ENCODE results near the gene RAX.

Gene RAX

GRCh38 chr18:59272891-59273758, at the start of gene RAX:
RAX (minus strand) TSS chr18:59273454; CDS start chr18:59273206, 248 bp downstream.
- DNase-seq (ENCODE audit: low read depth in 2 of 2) = no peak

DNA sequence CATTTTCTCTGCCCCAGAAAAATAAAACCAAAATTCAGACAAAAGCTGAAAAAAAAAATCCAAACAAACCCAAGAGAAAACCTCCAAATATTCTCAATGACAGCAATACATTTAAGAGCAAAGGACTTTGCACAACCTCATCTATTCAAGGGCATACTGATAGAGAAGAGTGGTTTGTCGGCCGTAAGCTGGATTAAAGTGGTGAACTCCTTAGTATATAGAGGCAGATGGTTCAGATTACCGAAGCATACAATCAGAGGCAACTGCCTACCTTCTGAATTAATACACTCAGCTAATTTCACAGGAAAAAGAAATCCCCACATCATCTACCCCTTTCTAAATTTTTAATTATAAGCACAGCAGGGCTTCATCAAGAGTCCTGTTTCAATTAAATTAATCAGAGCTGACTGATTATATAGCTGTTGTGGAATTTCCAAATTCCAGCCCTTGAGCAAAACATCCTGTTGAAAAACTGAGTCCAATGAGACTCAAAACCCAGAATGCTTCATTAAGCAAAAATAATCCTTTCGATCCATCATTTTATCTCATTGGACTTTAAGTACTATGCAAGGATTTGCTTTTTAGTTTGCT, 45.3 kb upstream of the RAX start, which contains the start of gene CPLX4:
CPLX4 (minus strand) TSS at position 190 of the 591 bp plus-strand sequence; CDS start at position 3, 187 bp downstream.
- no peak for DNase-seq (ENCODE audit: low read depth in 2 of 2)

GRCh38 chr18:59311631-59312030, 38.4 kb upstream of the RAX start:
- DNase-seq (ENCODE audit: low read depth in 2 of 2) = no peak

DNA sequence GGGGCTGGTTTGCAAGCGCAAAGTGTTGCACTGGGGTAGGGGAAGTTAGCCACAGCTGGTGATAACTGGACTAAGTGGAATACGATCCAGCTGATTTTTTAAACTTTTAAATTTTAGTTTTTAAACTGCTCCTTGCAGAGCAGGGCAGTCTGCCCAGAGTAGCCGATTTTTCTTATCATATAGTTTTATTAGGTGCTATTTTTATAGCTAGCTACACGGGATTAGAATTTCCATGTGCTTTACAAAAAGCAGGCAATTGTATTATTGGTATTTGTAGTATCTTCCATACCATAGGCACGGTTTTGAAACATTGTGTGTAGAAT, 35.6 kb upstream of the RAX start:
- no peak for DNase-seq (ENCODE audit: low read depth in 2 of 2)

GRCh38 chr18:59308248-59308937, 35.1 kb upstream of the RAX start:
- DNase-seq (ENCODE audit: low read depth in 2 of 2) = peak; percentile 57 to 73

GRCh38 chr18:59306640-59307039, 33.4 kb upstream of the RAX start:
- DNase-seq (ENCODE audit: low read depth in 2 of 2) = no peak

DNA sequence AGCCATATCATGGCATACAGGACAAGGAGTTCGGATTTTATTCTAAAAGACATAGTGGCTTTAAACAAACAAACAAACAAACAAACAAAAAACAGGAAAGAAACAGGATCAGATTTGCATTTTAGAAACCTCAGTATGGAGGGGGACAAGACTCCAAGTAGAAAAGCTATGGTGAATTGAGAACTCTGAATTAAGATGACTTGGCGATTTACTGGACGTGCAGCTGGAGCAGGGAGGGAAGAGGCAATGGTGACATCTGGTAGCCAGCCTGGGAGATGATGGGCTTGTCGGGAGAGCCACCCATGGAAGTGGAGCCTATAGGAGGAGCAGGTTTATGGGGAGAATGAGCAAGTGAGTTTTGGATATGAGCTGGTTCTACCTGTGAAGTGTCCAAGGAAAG, 32.0 kb upstream of the RAX start:
- no peak for DNase-seq (ENCODE audit: low read depth in 2 of 2)

GRCh38 chr18:59303656-59304195, 30.5 kb upstream of the RAX start:
- DNase-seq (ENCODE audit: low read depth in 2 of 2) = no peak

GRCh38 chr18:59303006-59303405, 29.8 kb upstream of the RAX start:
- no peak for DNase-seq (ENCODE audit: low read depth in 2 of 2)

DNA sequence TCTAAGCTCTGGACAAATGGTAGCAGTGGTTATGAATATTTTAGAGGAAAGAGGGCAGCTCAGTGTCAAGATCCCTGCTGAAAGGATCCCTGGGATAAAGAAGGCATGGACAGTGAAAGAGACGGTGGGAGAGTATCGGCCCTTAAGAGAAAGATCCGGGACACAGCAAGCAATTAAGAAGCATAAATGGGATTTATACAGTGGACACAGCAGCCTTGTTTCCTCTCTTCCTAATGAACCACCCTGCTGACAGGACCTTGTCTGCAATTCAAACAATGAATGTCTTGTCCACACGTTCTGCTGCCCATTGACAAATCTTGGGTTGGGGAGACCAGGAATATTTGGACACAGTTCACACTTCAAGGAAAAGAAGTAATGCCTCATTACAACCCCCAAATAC, 28.7 kb upstream of the RAX start:
- no peak for DNase-seq (ENCODE audit: low read depth in 2 of 2)

DNA sequence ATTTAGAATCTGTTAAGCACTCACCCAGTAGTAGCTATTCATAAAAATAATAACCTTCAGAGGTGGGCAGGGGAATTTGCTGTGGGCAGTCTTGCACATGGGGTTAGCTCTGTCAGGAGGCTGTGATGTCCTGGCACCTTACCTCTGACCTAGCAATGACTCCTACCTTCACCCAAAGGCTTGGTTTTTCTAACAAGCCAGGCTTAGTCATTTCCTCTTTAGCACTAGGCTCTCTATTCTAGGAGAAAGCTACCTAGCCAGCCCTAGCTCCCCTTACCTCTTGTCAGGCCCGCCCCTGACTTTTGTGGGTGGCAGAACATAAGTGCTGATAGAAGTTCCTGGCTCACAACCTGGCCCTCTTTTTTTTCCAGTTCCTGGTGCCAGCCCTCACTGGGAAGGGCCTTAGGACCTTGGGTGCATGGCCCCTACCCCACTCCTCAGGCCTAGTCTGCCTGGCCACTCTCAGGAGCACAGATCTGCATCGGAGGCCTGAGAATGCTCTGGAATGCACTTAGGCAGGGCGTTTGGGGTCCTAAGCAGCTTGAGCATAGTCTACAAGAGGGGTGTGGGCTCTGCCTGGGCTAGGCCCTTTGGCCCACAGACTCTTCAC, 27.5 kb upstream of the RAX start:
- no peak for DNase-seq (ENCODE audit: low read depth in 2 of 2)

GRCh38 chr18:59298871-59299270, 25.6 kb upstream of the RAX start:
- no peak for DNase-seq (ENCODE audit: low read depth in 2 of 2)

GRCh38 chr18:59293317-59293716, 20.1 kb upstream of the RAX start:
- no peak for DNase-seq (ENCODE audit: low read depth in 2 of 2)

DNA sequence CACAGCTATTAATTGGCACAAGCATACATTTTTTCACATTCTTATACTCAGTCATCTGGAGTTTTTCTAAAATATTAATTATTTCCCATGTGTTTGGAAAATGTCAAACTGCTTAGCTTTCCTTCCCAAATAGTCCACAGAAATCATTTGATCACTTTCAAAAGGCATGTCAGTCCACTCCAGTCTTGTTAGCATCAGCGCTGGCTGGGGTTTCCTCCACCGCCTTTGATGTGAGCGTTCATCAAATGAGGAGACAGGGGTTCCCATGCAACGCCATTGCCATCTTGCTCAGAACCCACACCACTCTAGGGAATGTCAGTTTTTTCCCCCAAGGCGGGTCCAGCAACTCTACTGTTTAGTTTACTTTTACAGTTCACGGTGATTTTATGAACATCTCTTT, 13.1 kb upstream of the RAX start:
- DNase-seq (ENCODE audit: low read depth in 2 of 2) = no peak

- no peak for DNase-seq (ENCODE audit: low read depth in 2 of 2)
These were observed 9.1 kb upstream of the RAX start for GRCh38 chr18:59282341-59282740.

- no peak for DNase-seq (ENCODE audit: low read depth in 2 of 2)
These were observed 6.5 kb upstream of the RAX start for GRCh38 chr18:59279722-59280121.

- DNase-seq (ENCODE audit: low read depth in 2 of 2) = no peak
These were observed 5.9 kb upstream of the RAX start for GRCh38 chr18:59279193-59279592.

DNA sequence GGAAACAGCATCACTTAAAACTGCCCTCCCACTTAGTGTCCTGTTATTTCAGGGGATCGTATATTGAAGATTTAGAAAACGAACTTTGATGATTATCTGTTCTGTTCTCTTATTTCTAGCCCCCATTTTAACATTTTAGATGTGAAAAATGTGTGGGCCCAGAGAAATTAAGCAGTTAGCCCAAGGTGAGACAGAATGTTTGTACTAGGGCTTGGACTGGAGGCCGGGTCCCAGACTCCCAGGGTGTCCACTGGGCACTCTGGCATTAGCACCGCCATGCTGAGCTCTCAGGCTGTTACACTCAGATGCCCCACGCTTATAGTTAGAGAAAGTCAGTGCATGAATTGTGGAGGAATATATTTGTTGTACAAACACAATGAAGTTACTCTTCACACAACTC, 5.5 kb upstream of the RAX start:
- DNase-seq (ENCODE audit: low read depth in 2 of 2) = no peak

DNA sequence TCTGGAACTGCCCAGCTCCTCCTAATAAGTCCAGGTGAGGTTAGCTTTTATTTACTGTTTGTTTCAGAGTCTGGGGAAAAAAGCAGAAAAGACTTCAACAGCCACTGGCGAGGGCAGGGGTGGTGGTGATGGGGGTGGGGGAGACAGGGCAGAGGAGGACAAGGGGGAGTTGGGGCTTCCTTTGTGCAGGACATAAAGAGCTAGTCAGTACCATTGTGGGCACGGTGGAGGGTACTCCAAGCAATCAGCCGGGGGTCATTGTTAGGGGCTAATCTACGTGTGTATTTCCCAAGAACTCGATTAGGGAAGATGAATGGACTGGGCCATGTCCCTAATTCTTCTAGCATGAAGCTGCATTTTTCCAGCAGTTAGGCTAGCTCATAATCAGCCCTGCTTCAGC, 2.8 kb upstream of the RAX start:
- DNase-seq (ENCODE audit: low read depth in 2 of 2) = no peak

- DNase-seq (ENCODE audit: low read depth in 2 of 2) = no peak
These were observed 2.2 kb upstream of the RAX start for GRCh38 chr18:59275406-59275949.

DNA sequence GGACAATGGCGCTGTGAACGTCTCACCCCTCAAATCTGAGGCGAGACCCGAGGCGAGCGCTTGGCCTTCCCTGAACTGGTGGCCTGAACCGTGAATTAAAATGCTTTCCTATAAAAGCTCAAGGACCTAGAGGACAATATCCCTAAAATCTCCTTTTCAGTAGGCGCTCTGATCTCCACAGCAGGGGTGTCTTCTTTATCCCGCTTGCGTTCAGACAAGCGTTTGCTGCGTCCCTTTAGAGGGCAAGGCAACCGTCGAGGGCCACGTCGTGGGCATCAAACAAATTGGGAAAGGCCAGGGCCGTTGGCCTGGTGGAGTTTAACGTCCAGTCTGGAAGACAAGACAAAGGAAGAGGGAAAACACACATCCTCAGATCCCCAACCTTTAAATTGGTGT, 1.3 kb upstream of the RAX start:
- no peak for DNase-seq (ENCODE audit: low read depth in 2 of 2)

Measured in stimulated activated CD8-positive, alpha-beta memory T cell treated with anti-CD3 and anti-CD28 coated beads, Interleukin-2, amount 100 ng/mL, for 48 hours (primary cell).